H1 (cell line): ENCODE results near the gene MGLL. TPM values are rescaled to one million over a fixed set of nuclear protein-coding genes. Genes with fewer than 3 reads are reported as not detected.

Experiments used
- CTCF ChIA-PET: fragments of 300-600 bp; sonication (Branson Sonifier 250); formaldehyde crosslinking; loops from one replicate; lab custom pipeline; 2021; ENCODE audit not compliant: partially characterized antibody; lab: Charles Lee
- POLR2A ChIA-PET: fragments of 300-600 bp; sonication (Branson Sonifier 250); formaldehyde crosslinking; loops from one replicate; lab custom pipeline; 2021; ENCODE audit warnings: inconsistent platforms; ENCODE audit not compliant: partially characterized antibody; lab: Charles Lee
- DNase-seq, 2 experiments: peaks; one replicate each; pipeline versions ENCODE4 v3.0.0 to v3.0.0-alpha.2; 2010 to 2022; ENCODE audit warnings: low spot score in 2 of 2, low read depth in 1 of 2, mixed read lengths in 1 of 2
- FAIRE-seq: peaks from 2 replicates; lab custom pipeline; 2011; peaks lifted over from hg19 to GRCh38; lab: Jason Lieb, UNC
- H2AFZ ChIP-seq: 2 replicates; pipeline ENCODE4 v1.8.1; 2012; ENCODE audit warnings: low read length, inconsistent platforms
- H2AK5ac ChIP-seq: 2 replicates; pipeline ENCODE4 v1.6.1; 2013; ENCODE audit warnings: low read depth, low read length
- H2BK120ac ChIP-seq: replicated peaks from 2 replicates; pipeline ENCODE3; 2013; ENCODE audit warnings: low read depth, low read length, inconsistent platforms
- H2BK12ac ChIP-seq: 2 replicates; pipeline ENCODE4 v1.6.1; 2013; ENCODE audit warnings: low read depth, low read length
- H2BK15ac ChIP-seq: 2 replicates; pipeline ENCODE4 v1.6.1; 2013; ENCODE audit warnings: low read length
- H2BK20ac ChIP-seq: 2 replicates; pipeline ENCODE4 v1.6.1; 2013; ENCODE audit warnings: low read length
- H2BK5ac ChIP-seq: 2 replicates; pipeline ENCODE4 v1.6.1; 2013; ENCODE audit warnings: low read depth, low read length
- H3K14ac ChIP-seq: 2 replicates; pipeline ENCODE4 v1.6.1; 2013; ENCODE audit warnings: inconsistent platforms; ENCODE audit not compliant: insufficient read length
- H3K18ac ChIP-seq: 2 replicates; pipeline ENCODE4 v1.6.1; 2013; ENCODE audit warnings: low read length; ENCODE audit errors: extremely low read depth
- H3K23ac ChIP-seq: 2 replicates; pipeline ENCODE4 v1.6.1; 2013; ENCODE audit warnings: inconsistent platforms; ENCODE audit not compliant: insufficient read length
- H3K23me2 ChIP-seq: 2 replicates; pipeline ENCODE4 v1.6.1; 2013; ENCODE audit warnings: low read depth, low read length
- H3K27ac ChIP-seq: 2 replicates; pipeline ENCODE4 v1.6.1; 2011; ENCODE audit warnings: low read depth, low read length, inconsistent platforms
- H3K27me3 ChIP-seq, 4 experiments: replicated peaks in 1 of 4; 1 replicate in 1 of 4; 2 replicates in 3 of 4; pipeline versions ENCODE4 v1.6.1 to v1.8.1; 2011 to 2013; ENCODE audit warnings: low read length in 3 of 4, mild to moderate bottlenecking in 3 of 4, inconsistent platforms in 2 of 4, mixed read lengths in 2 of 4, moderate library complexity in 1 of 4; ENCODE audit not compliant: control insufficient read depth in 3 of 4, insufficient read depth in 3 of 4; ENCODE audit errors: extremely low read depth in 1 of 4
- H3K36me3 ChIP-seq, 4 experiments: 2 replicates each; pipeline versions ENCODE4 v1.6.1 to v1.8.1; 2011 to 2013; ENCODE audit warnings: mild to moderate bottlenecking in 4 of 4, low read length in 3 of 4, moderate library complexity in 2 of 4, control low read depth in 1 of 4, inconsistent platforms in 1 of 4; ENCODE audit not compliant: insufficient read depth in 4 of 4, control insufficient read depth in 2 of 4
- H3K4ac ChIP-seq: replicated peaks from 2 replicates; pipeline ENCODE3; 2013; ENCODE audit warnings: low read length, low read depth, mixed read lengths, inconsistent platforms; ENCODE audit not compliant: insufficient read length
- H3K4me1 ChIP-seq, 4 experiments: replicated peaks in 1 of 4; 1 replicate in 1 of 4; 2 replicates in 3 of 4; pipeline versions ENCODE4 v1.6.1 to v1.8.1; 2011 to 2013; ENCODE audit warnings: low read length in 3 of 4, inconsistent platforms in 2 of 4, mixed read lengths in 1 of 4; ENCODE audit not compliant: insufficient read depth in 4 of 4, control insufficient read depth in 3 of 4
- H3K4me2 ChIP-seq, 2 experiments: 2 replicates each; pipeline versions ENCODE4 v1.6.1 to v1.8.1; 2011 to 2013; ENCODE audit warnings: low read depth in 2 of 2, low read length in 2 of 2, control low read depth in 1 of 2, inconsistent platforms in 1 of 2, mild to moderate bottlenecking in 1 of 2; ENCODE audit not compliant: insufficient read depth in 1 of 2
- H3K4me3 ChIP-seq, 4 experiments: fragments of 200-600, 300-600 bp in 1 of 4; sonication (generic), shearing (Covaris generic), sonication (Bioruptor Twin) in 1 of 4; 2 replicates each; pipeline versions ENCODE4 v1.5.1 to v1.8.1; 2011 to 2016; ENCODE audit warnings: low read length in 4 of 4, low read depth in 3 of 4, control low read depth in 2 of 4, inconsistent platforms in 2 of 4, mild to moderate bottlenecking in 2 of 4, mixed read lengths in 1 of 4, moderate library complexity in 1 of 4; ENCODE audit not compliant: insufficient read depth in 2 of 4; ENCODE audit errors: extremely low read depth in 1 of 4
- H3K56ac ChIP-seq: replicated peaks from 2 replicates; pipeline ENCODE3; 2013; ENCODE audit warnings: low read depth, mild to moderate bottlenecking, mixed read lengths, low read length, inconsistent platforms; ENCODE audit not compliant: insufficient read length
- H3K79me1 ChIP-seq: 2 replicates; pipeline ENCODE4 v1.6.1; 2013; ENCODE audit warnings: low read depth, low read length, control low read depth
- H3K79me2 ChIP-seq, 2 experiments: 2 replicates each; pipeline versions ENCODE4 v1.6.1 to v1.8.1; 2012 to 2013; ENCODE audit warnings: low read length in 2 of 2, mild to moderate bottlenecking in 2 of 2, inconsistent platforms in 1 of 2; ENCODE audit not compliant: insufficient read depth in 2 of 2, control insufficient read depth in 1 of 2
- H3K9ac ChIP-seq, 4 experiments: replicated peaks in 1 of 4; 1 replicate in 1 of 4; 2 replicates in 3 of 4; pipeline versions ENCODE4 v1.6.1 to v1.8.1; 2011 to 2013; ENCODE audit warnings: low read depth in 3 of 4, low read length in 3 of 4, control low read depth in 2 of 4, mild to moderate bottlenecking in 2 of 4, moderate library complexity in 2 of 4, inconsistent platforms in 1 of 4; ENCODE audit errors: extremely low read depth in 1 of 4
- H3K9me3 ChIP-seq, 2 experiments: 2 replicates each; pipeline versions ENCODE4 v1.6.1 to v1.8.1; 2012 to 2013; ENCODE audit warnings: mild to moderate bottlenecking in 2 of 2, moderate library complexity in 2 of 2, control low read depth in 1 of 2, inconsistent platforms in 1 of 2, low read depth in 1 of 2, low read length in 1 of 2, mixed read lengths in 1 of 2; ENCODE audit not compliant: insufficient read depth in 2 of 2
- H4K20me1 ChIP-seq, 2 experiments: replicated peaks in 1 of 2; 2 replicates each; pipeline versions ENCODE3 to v1.8.1; 2011 to 2013; ENCODE audit warnings: inconsistent platforms in 2 of 2, low read length in 2 of 2, mild to moderate bottlenecking in 1 of 2; ENCODE audit not compliant: insufficient read depth in 2 of 2, control insufficient read depth in 1 of 2
- H4K5ac ChIP-seq: 2 replicates; pipeline ENCODE4 v1.6.1; 2013; ENCODE audit warnings: low read length, low read depth, mixed read lengths, inconsistent platforms; ENCODE audit not compliant: insufficient read length
- H4K8ac ChIP-seq: 2 replicates; pipeline ENCODE4 v1.8.0; 2013; ENCODE audit warnings: mild to moderate bottlenecking, moderate library complexity, low read length, inconsistent platforms; ENCODE audit not compliant: insufficient read depth; ENCODE audit errors: extremely low read depth
- H4K91ac ChIP-seq: replicated peaks from 2 replicates; pipeline ENCODE3; 2013; ENCODE audit warnings: low read length, mixed read lengths, inconsistent platforms; ENCODE audit not compliant: insufficient read length
- CBX5 ChIP-seq: fragments of 300-800, 300-1000 bp; sonication (generic); IDR thresholded peaks from 2 replicates; pipeline ENCODE4 v1.7.1; 2016; ENCODE audit warnings: antibody characterized with exemption, low read length, low read depth
- CHD1 ChIP-seq: IDR thresholded peaks from 2 replicates; pipeline ENCODE4 v1.6.1; 2012; ENCODE audit warnings: low read depth, low read length, improper control_type of control experiment
- CHD2 ChIP-seq: IDR thresholded peaks from 2 replicates; pipeline ENCODE4 v1.6.1; 2012; ENCODE audit warnings: low read length, improper control_type of control experiment
- HDAC6 ChIP-seq: IDR thresholded peaks from one replicate; pipeline ENCODE4 v1.7.1; 2012; ENCODE audit warnings: low read depth, mild to moderate bottlenecking, inconsistent platforms, low read length, moderate library complexity
- RXRA ChIP-seq: IDR thresholded peaks from 2 replicates; pipeline ENCODE4 v1.6.1; 2011; ENCODE audit warnings: low read depth, mild to moderate bottlenecking, low read length, moderate library complexity; ENCODE audit not compliant: insufficient read depth
- SIN3A ChIP-seq, 2 experiments: IDR thresholded peaks in 1 of 2; conservative IDR thresholded peaks in 1 of 2; 2 replicates each; pipeline ENCODE4 v1.6.1; 2011 to 2012; ENCODE audit warnings: low read length in 2 of 2, improper control_type of control experiment in 1 of 2, low read depth in 1 of 2, mild to moderate bottlenecking in 1 of 2
- WGBS, 2 experiments: shearing (Covaris generic) in 1 of 2; methylation state at CpG; one replicate each; pipeline versions ENCODE4 v1.1.6 to v1.1.7; 2013 to 2015; ENCODE audit warnings: low lambda C conversion rate in 2 of 2, mixed read lengths in 2 of 2, inconsistent platforms in 1 of 2, low coverage in 1 of 2, missing lambda C conversion rate in 1 of 2; ENCODE audit not compliant: insufficient replicate concordance in 2 of 2, insufficient coverage in 1 of 2, insufficient read length in 1 of 2; ENCODE audit errors: extremely low coverage in 1 of 2, missing lambda C conversion rate in 1 of 2; 5-methylcytosine and 5-hydroxymethylcytosine counted together
- polyA plus RNA-seq, 7 experiments: library from polyadenylated mRNA; depleted of rRNA in 3 of 7; stranded (reverse) in 5 of 7; unstranded in 2 of 7; fragments of >200 nt in 5 of 7; fragments of 200-250 nt in 2 of 7; gene quantifications; 1 replicate in 5 of 7; 2 replicates in 1 of 7; 4 replicates in 1 of 7; pipeline versions ENCODE4 v1.2.1 to v1.2.3, GENCODE V29; 2011 to 2013; ENCODE audit warnings: missing spikeins in 2 of 7, mixed read lengths in 2 of 7
- total RNA-seq: library from RNA; stranded (reverse); fragmentation: NEBNext Ultra II Directional; extraction: Animal tissue kit (Norgen Biotek cat#: 25700); gene quantifications from 2 replicates; pipeline ENCODE4 v1.2.1, GENCODE V29; 2021
- TF ChIP-seq, protein P1 (sequence below): IDR thresholded peaks from 2 replicates; pipeline ENCODE4 v1.6.1; 2012; ENCODE audit warnings: low read length, inconsistent platforms
- TF ChIP-seq, protein P2 (sequence below): IDR thresholded peaks from 2 replicates; pipeline ENCODE4 v1.6.1; 2012; ENCODE audit warnings: inconsistent platforms

The MGLL gene
- total and polyA plus RNA-seq, 2 of the 8 experiments (the other 6 are each of a cell fraction or from before 2014, with no cell fraction given): 0.05 to 0.34 TPM

DNA sequence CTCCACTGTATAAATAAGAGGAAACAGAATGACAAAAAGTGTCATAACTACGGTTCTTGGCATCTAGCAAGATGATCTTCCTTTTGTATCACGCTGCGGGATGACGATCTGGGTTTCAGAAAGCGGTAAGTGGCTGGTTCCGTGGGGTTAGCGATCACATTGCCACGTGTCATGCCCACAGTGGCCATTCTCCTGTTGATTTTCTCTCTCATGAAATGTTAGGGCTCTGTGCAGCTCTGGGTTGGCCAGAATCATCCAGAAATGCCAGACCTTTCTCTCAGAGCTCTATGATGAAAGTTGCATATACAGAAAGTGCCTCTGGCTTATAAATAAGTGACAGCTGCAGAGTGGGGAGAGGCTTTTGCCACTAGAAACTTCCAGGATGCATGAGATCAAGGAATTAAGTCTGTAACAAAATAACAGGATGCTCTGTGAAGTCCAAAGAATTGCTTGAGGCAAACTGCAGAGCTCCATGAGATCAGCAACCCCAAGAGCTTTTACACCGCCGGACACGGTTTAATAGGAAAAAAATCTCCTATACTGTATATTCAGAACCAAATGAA is 78.0 kb downstream of the MGLL start:
- 88% methylated on average over 10 of the region's 11 CpGs; no CpG with 5 or more reads in 1 of the 2 experiments for WGBS, 2 experiments
- H2AFZ ChIP-seq: no peak overlapping the region
- H4K20me1 ChIP-seq: no peaks in the 10 kb centered on the region
- H4K5ac ChIP-seq: no peak overlapping the region
- no peaks in the 10 kb centered on the region for H3K36me3 ChIP-seq
- no peak overlapping the region for H2BK12ac ChIP-seq
- no peaks in the 10 kb centered on the region for H3K27me3 ChIP-seq
- no peak overlapping the region for H4K8ac ChIP-seq
- H2BK15ac ChIP-seq: no peak overlapping the region
- ChIA-PET CTCF (interaction anchor here (0.9 to 1.7 kb wide), 7 partner anchors 8 to 87 kb away, joined by 3 to 5 read pairs (median 3); no protein-coding TSS in a partner anchor), POLR2A (no interaction called here)
- H3K4me1 ChIP-seq: no peaks in the 10 kb centered on the region
- no peak overlapping the region for H2BK20ac ChIP-seq
- no peak overlapping the region for H3K23ac ChIP-seq
- H2BK120ac ChIP-seq: no peak overlapping the region
- no peak overlapping the region for H3K4ac ChIP-seq
- no peak overlapping the region for H3K4me3 ChIP-seq
- no peak overlapping the region for H2BK5ac ChIP-seq
- no peak overlapping the region for H2AK5ac ChIP-seq
- H3K27ac ChIP-seq: no peak overlapping the region
- TF ChIP-seq, protein P1, sequence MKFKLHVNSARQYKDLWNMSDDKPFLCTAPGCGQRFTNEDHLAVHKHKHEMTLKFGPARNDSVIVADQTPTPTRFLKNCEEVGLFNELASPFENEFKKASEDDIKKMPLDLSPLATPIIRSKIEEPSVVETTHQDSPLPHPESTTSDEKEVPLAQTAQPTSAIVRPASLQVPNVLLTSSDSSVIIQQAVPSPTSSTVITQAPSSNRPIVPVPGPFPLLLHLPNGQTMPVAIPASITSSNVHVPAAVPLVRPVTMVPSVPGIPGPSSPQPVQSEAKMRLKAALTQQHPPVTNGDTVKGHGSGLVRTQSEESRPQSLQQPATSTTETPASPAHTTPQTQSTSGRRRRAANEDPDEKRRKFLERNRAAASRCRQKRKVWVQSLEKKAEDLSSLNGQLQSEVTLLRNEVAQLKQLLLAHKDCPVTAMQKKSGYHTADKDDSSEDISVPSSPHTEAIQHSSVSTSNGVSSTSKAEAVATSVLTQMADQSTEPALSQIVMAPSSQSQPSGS: no peak
- no peak for TF ChIP-seq HDAC6
- TF ChIP-seq CHD2: no peak
- TF ChIP-seq SIN3A (conservative IDR thresholded peaks at IDR 0.05 in 1 of 2, IDR thresholded peaks at IDR 0.05 in 1 of 2; ENCODE audit: low read depth in 1 of 2, low read length in 2 of 2): no peak
- TF ChIP-seq CBX5: no peak
- TF ChIP-seq CHD1: no peak
- TF ChIP-seq, protein P2, sequence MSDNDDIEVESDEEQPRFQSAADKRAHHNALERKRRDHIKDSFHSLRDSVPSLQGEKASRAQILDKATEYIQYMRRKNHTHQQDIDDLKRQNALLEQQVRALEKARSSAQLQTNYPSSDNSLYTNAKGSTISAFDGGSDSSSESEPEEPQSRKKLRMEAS: no peak
- TF ChIP-seq RXRA: no peak
- no peak for FAIRE-seq
- no peaks in the 10 kb centered on the region for H3K79me2 ChIP-seq
- no peak overlapping the region for H4K91ac ChIP-seq
- H3K79me1 ChIP-seq: no peaks in the 10 kb centered on the region
- no peaks in the 10 kb centered on the region for H3K9me3 ChIP-seq
- no peaks in the 10 kb centered on the region for H3K23me2 ChIP-seq
- no peak for DNase-seq
- H3K4me2 ChIP-seq: no peak overlapping the region
- H3K14ac ChIP-seq: no peak overlapping the region
- no peak overlapping the region for H3K9ac ChIP-seq
- H3K18ac ChIP-seq: no peak overlapping the region
- no peak overlapping the region for H3K56ac ChIP-seq
